Skeletal muscle cell (primary cell): Measurements from ENCODE around the gene TUBAL3.
"Not testable (repeated sequence)": the region's sequence is repeated elsewhere in the genome, so short reads cannot be mapped to it uniquely, and the experiment has no call there.

Experiments
- DNase-seq: peaks from one replicate; pipeline ENCODE4 v3.0.0-alpha.2; 2010; ENCODE audit warnings: low read depth
- H3K4me3 ChIP-seq: 2 replicates; pipeline ENCODE4 v1.5.1; 2011; ENCODE audit warnings: low read depth, mild to moderate bottlenecking, control low read depth, low read length, moderate library complexity

The TUBAL3 gene

DNA sequence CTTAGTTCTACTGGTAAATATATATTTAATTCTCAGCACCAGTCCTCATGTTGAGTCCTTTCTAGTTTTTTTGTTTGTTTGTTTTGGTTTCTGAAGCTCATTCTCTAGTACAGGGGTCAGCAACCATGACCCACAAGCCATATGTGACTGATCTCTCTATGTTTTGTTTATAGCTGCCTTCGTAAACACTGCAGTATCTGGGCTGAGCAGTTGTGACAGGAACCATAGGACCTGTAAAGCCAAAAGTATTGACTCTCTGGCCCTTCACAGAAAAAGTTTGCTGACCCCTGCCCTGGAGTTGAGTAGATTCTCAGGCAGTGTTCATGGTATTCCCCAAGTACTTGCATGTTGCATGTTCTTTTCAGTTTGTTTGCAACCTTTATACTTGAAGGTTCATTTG, 28.6 kb upstream of the TUBAL3 start:
- H3K4me3 ChIP-seq: no peak overlapping the region

GRCh38 chr10:5428133-5428532, 23.5 kb upstream of the TUBAL3 start:
- DNase-seq: no peak
- H3K4me3 ChIP-seq: no peak overlapping the region

More for the DNA sequence above, 28.6 kb upstream of the TUBAL3 start:
- DNase-seq: no peak

DNA sequence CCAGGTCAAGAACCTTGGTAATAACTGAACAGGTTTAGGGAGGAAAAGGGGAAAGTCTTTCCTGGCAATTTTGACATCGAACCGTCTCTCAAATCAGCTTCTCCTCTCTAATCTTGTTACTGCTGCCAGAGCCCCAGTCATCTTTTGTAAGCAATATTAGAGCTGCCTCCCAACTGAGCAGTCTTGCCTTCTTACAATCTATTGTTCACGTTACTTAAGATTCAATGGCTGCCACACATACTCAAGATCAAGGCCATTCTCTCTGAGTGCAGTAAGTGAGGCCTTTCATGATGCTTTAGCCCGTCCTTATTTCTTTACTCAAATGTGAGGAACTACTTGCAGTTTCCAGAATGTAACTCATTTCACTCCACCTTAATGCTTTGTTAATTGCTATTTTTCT, 20.1 kb upstream of the TUBAL3 start:
- no peak overlapping the region for H3K4me3 ChIP-seq
- DNase-seq: no peak

- DNase-seq: no peak
- H3K4me3 ChIP-seq: no peak overlapping the region
Measured at GRCh38 chr10:5423771-5424170, 19.1 kb upstream of the TUBAL3 start.

DNA sequence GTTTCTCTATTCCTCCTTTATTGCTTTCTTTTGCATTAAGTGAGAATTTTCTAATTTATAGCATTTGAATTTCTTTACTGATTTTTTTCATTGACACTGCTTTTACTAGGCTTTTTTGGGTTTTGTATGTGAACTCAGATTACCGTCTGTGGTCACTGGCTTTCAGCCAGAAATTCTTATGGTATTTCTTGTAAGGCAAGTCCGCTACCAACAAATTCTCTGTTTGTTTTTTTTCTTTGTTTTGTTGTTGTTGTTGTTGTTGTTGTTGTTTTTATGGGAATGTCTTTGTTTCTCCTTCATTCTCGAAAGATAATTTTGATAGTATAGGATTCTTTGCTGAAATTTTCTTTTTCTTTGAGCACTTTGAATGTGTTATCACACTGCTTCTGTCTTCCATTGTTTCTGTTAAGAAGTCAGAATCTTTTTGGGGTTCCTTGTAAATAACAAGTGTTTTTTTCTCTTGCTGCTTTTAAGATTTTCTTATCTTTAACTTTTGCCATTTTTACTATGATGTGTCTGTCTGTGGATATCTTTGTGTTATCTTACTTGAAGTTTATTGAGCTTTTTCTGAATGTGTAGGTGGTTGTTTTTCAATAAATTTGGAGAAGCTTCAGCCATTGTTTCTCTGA, 15.0 kb upstream of the TUBAL3 start:
- no peak overlapping the region for H3K4me3 ChIP-seq
- no peak for DNase-seq

- no peak for DNase-seq
Measured at GRCh38 chr10:5418584-5418983, 14.0 kb upstream of the TUBAL3 start.

GRCh38 chr10:5416981-5417380, 12.4 kb upstream of the TUBAL3 start:
- no peak for DNase-seq
- H3K4me3 ChIP-seq: no peak overlapping the region

More at GRCh38 chr10:5418584-5418983, 14.0 kb upstream of the TUBAL3 start:
- no peak overlapping the region for H3K4me3 ChIP-seq

- DNase-seq: peak; percentile 14
- H3K4me3 ChIP-seq: peak overlapping the region; percentile 90
Measured at GRCh38 chr10:5413012-5413938, 8.6 kb upstream of the TUBAL3 start.

DNA sequence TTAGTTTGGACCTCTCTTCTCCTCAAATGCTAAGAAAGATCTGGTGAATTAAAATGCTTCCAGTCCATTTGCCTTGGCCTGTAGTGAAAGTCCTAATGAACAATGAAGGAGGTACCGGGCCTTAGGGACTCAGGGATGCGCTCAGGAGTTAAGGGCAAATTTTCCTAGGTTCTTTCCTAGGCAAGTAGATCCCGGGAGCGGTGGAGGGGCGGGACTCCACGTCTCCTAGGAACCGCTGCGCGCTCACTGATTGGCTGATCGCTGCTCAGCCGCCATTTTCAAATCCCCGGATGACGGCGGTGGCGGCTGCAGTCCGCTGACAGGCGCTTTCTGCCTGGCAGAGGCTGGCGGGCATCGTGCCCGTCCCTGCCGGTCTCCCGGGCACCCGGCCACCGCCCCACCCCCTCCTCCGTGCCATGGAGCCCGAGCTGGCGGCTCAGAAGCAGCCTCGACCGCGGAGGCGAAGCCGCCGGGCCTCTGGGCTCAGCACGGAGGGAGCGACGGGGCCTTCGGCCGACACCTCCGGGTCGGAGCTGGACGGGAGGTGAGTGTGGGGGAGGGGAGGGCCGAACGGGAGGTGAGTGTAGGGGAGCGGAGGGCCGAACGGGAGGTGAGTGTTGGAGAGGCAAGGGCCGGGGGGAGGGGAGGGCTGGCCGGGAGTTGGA, 7.8 kb upstream of the TUBAL3 start, which contains the start of gene NET1:
Gene NET1, plus strand, starts transcription at position 281 of the 665 bp plus-strand sequence. Its CDS starts 136 bp downstream, at position 417.
- peak; percentile 45 for DNase-seq
- H3K4me3 ChIP-seq: peak within 1 kb of the TSS; percentile 90

- H3K4me3 ChIP-seq: peak overlapping the region; percentile 90
- DNase-seq: no peak
Measured at GRCh38 chr10:5411941-5412276, 7.3 kb upstream of the TUBAL3 start.

DNA sequence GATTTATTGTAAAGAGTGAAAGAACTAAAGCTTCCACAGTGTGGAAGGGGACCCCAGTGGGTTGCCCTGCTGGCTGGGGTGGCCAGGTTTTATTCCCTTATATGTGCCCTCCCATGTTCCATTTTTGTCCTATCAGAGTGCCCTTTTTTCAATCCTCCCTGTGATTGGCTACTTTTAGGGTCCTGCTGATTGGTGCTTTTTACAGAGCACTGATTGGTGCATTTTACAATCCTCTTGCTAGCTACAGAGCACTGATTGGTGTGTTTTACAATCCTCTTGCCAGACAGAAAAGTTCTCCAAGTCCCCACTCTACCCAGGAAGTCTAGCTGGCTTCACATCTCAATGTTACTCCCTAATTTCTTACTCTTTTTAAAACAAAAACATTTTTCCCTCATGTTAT, 6.2 kb upstream of the TUBAL3 start:
- not testable (repeated sequence) for DNase-seq, H3K4me3 ChIP-seq

DNA sequence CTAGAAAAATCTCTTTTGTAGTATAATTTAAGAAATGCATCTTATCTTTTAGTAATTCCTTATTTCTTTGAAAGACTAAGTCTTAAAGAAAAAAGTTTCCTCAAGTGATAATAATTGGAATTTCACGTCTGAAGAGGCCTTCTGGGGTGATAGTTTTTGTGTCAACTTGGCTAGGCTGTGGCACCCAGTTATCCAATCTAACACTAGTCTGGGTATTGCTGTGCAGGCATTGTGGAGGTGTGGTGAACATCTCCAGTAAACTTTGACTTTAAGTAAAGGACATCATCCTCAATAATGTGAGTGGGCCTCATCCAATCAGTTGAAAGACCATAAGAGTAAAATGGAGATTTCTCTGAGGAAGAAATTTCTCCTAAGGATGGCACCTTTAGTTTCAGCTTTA, 2.3 kb upstream of the TUBAL3 start:
- DNase-seq: no peak

GRCh38 chr10:5402798-5403197, 1.8 kb downstream of the TUBAL3 start:
- no peak for DNase-seq

More for the DNA sequence above, 2.3 kb upstream of the TUBAL3 start:
- H3K4me3 ChIP-seq: no peak overlapping the region

DNA sequence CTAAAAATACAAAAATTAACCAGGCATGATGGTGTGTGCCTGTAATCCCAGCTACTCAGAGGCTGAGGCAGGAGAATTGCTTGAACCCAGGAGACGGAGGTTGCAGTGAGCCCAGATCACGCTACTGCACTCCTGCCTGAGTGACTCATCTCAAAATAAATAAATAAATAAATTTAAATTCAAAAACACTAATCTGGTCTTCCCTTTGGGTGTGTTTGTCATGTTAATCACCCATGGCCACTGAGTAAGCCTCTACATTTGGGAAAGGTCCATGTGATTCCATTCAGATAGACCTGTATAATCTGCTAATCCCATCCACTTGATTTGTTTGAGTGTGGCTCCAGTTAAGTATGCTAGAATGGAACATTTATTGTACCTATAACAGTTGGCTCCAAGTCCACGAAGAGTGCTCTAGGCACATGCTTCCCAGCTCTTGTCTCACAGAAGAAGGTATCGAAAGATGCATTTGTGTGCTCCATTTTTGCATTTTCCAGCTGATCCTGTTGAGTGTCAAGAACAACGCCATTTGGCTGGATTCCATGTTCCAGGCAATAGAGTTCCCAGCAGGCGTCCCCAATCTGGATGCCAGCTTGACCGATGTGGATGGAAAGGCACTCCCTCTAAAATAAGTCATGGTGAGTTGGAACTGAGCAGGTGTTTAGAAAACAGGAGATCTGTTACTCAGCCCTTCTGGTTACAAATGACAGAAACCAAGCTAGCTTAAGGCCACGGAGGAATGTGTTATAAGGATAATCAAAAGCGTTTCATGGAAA, 4.0 kb downstream of the TUBAL3 start:
- H3K4me3 ChIP-seq: no peak overlapping the region
- DNase-seq: no peak

More at GRCh38 chr10:5402798-5403197, 1.8 kb downstream of the TUBAL3 start:
- no peak overlapping the region for H3K4me3 ChIP-seq

- DNase-seq: no peak
- H3K4me3 ChIP-seq: no peak overlapping the region
Measured at GRCh38 chr10:5399332-5399731, 5.3 kb downstream of the TUBAL3 start.

GRCh38 chr10:5396556-5397300, 7.9 kb downstream of the TUBAL3 start:
- no peak overlapping the region for H3K4me3 ChIP-seq
- no peak for DNase-seq

DNA sequence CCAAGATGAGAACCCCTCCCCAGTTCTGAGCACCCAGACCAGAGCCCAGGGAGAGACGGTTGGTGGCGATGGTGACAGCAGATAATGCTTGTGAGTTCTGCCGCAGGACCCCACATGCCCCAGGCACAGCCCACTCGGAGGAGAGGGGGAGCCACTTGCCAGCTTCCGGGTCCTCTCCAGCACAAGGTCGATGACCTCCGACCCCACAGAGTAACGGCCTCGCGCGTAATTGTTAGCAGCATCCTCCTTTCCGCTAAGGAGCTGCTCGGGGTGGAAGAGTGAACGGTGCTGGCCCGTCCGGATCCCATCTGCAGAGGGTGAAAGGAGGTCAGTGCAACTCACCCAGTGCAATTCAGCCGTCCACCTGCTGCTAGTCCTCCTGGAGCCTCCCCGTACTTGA, 9.5 kb downstream of the TUBAL3 start:
- no peak overlapping the region for H3K4me3 ChIP-seq
- DNase-seq: no peak

DNA sequence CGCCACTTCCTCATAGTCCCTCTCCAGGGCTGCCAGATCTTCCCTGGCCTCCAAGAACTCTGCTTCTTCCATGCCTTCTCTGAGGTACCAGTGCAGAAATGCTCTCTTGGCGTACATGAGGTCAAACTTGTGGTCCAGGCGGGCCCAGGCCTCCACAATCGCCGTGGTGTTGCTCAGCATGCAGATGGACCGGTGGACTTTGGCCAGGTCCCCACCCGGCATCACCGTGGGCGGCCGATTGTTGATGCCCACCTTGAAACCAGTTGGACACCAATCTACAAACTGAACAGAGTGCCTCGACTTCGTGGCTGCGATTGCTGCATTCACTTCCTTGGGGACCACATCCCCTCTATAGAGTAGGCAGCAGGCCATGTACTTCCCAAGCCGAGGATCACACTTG, 11.1 kb downstream of the TUBAL3 start:
- no peak for DNase-seq
- no peak overlapping the region for H3K4me3 ChIP-seq

DNA sequence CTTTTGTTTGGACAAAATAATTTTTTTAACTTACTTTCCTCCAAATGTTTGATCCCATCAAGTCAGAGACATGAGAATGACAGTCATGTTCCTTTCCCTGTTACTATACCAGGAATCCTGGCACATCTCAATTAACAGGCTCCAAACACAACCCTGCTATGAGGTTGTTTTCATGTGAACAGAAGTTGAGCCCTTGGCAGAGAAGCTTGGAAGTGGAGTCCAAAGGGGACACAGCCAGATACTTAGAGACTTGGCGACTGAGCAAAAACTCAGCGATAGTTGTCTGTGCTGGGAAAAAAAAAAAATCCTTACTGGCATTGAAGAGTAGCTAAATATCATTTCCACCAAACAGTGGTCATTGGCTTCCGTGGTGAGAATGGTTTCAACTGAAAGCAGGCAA, 12.8 kb downstream of the TUBAL3 start:
- no peak for DNase-seq

More for the DNA sequence above, 12.8 kb downstream of the TUBAL3 start:
- H3K4me3 ChIP-seq: no peak overlapping the region
